GM06990 (cell line): ENCODE data around the gene SERPINA12.

Experiments
- DNase-seq: peaks from one replicate; pipeline ENCODE4 v3.0.0-alpha.2; 2011; ENCODE audit not compliant: insufficient read length; ENCODE audit errors: extremely low read depth
- H3K27me3 ChIP-seq: replicated peaks from 2 replicates; pipeline ENCODE4 v1.6.0; 2011; ENCODE audit warnings: low read length; ENCODE audit not compliant: control insufficient read depth, insufficient read depth
- H3K36me3 ChIP-seq: 2 replicates; pipeline ENCODE4 v1.5.1; 2011; ENCODE audit warnings: low read length; ENCODE audit not compliant: control insufficient read depth, insufficient read depth
- H3K4me3 ChIP-seq: replicated peaks from 2 replicates; pipeline ENCODE4 v1.5.1; 2011; ENCODE audit warnings: low read depth, mild to moderate bottlenecking, control low read depth, low read length
- CTCF ChIP-seq: IDR thresholded peaks from 2 replicates; pipeline ENCODE4 v1.5.1; 2011; ENCODE audit warnings: low read length, control low read depth, mild to moderate bottlenecking, inconsistent platforms; ENCODE audit not compliant: insufficient read depth, poor library complexity, severe bottlenecking

Gene SERPINA12

GRCh38 chr14:94544726-94545125 is 35.5 kb upstream of the SERPINA12 start:
- Histone ChIP-seq H3K36me3 (no peaks in the 10 kb centered on the region), H3K4me3 (no peak overlapping the region), H3K27me3 (no peaks in the 10 kb centered on the region)
- DNase-seq, result no peak
- TF ChIP-seq CTCF, result no peak

GRCh38 chr14:94543449-94544124 is 34.3 kb upstream of the SERPINA12 start:
- no peaks in the 10 kb centered on the region for H3K27me3 ChIP-seq
- H3K4me3 ChIP-seq, result no peak overlapping the region
- TF ChIP-seq CTCF, result no peak
- no peak for DNase-seq
- no peaks in the 10 kb centered on the region for H3K36me3 ChIP-seq

GRCh38 chr14:94542811-94543440 is 33.7 kb upstream of the SERPINA12 start:
- Histone ChIP-seq H3K27me3 (no peaks in the 10 kb centered on the region), H3K36me3 (no peaks in the 10 kb centered on the region), H3K4me3 (no peak overlapping the region)
- DNase-seq, result no peak
- no peak for TF ChIP-seq CTCF

- no peak overlapping the region for H3K4me3 ChIP-seq
- no peak for DNase-seq
- no peak for TF ChIP-seq CTCF
- no peaks in the 10 kb centered on the region for H3K36me3 ChIP-seq
- no peaks in the 10 kb centered on the region for H3K27me3 ChIP-seq
Measured at GRCh38 chr14:94542111-94542810, 33.0 kb upstream of the SERPINA12 start.

- TF ChIP-seq CTCF, result no peak
Measured at GRCh38 chr14:94541234-94541975, 32.1 kb upstream of the SERPINA12 start.

More at GRCh38 chr14:94541234-94541975, 32.1 kb upstream of the SERPINA12 start:
- DNase-seq, result no peak
- no peaks in the 10 kb centered on the region for H3K36me3 ChIP-seq
- no peak overlapping the region for H3K4me3 ChIP-seq
- H3K27me3 ChIP-seq, result no peaks in the 10 kb centered on the region
